Measurements from ENCODE around the gene IGFL2.
"Not testable (repeated sequence)": the region's sequence is repeated elsewhere in the genome, so short reads cannot be mapped to it uniquely, and the experiment has no call there.

Gene IGFL2

DNA sequence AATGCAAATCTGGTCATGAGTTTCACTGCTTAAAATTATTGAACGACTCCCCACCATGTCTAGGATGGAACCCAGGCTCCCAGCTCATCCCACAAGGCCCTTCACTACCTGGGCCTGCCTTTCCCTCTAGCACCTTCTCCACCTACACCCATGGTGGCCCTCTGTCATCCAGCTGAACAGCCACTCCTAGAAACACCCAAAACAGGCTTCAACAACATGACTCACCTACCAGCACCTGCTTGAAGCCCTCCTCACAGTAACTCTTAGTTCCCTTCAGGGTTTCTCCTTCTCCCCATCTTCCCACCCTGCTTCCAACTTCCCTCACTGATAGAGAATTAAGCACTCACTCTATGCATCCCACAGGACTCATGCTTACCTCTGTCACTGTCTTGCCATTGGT lies 6.6 kb upstream of the IGFL2 start:
- in situ Hi-C loops (cut with HindIII; ENCODE audit: low sequenced_read_pairs): no loop called here

GRCh38 chr19:46142294-46142693 lies 5.7 kb upstream of the IGFL2 start:
- in situ Hi-C loops (cut with HindIII; ENCODE audit: low sequenced_read_pairs): no loop called here

DNA sequence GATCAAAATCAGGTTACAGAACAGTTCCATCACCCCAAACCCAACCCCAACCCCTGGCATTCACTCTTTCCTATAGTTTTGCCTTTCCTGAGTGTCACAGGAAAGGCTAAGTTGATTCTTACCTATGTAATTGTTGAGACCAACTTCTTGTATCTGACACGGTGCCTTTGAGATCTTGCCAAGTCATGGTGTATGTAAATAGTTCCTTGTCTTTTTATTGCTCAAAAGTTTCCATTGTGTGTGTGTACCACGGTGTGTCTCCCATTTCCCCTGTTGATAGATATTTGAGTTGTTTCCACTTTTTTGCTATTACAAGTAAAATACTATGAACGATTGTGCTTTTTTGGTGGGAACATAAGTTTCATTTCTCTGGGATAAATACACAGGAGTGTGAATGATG lies 3.3 kb upstream of the IGFL2 start:
- in situ Hi-C loops (cut with HindIII; ENCODE audit: low sequenced_read_pairs): no loop called here

DNA sequence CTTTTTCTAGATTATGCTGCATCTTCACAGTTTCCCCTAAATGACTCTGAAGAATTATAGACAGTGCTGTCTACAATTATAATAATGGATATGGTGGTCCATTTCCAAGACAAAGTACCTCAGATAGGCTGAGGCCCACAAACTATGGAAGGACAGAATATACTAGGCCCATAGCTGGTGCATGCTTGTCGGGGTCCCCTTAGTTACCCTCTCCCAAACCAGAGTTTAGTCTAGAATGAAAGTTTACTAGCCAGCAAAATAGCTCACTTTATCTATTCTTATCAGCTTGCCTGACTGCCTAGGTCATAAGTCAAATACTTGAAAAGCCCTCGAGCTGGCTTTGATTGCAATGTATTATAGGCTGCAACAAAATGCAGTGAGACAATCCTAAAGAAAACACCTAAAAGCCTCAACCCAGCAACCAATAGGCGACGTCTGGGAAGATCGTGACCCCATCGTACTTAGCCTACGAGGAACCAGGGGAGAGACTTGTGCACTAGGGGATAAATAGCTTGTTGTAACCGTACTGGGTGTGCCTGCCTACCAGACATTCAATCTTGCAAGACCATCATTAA lies 785 bp upstream of the IGFL2 start:
- in situ Hi-C loops (cut with HindIII; ENCODE audit: low sequenced_read_pairs): no loop called here

DNA sequence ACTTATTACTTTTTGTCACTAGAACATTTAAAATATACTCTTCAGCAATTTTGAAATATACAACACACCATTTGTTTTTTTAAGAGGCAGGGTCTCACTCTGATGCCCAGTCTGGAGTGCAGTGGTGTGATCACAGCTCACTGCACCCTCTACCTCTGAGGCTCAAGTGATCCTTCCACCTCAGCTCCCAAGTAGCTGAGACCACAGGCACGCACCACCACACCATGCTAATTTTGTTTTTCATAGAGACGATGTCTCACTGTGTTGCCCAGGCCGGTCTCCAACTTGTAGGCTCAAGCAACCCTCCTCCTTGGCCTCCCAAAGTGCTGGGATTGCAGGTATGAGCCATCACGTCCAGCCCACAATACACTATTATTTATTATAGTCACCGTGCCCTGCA lies 2.6 kb downstream of the IGFL2 start:
- in situ Hi-C loops (cut with HindIII; ENCODE audit: low sequenced_read_pairs): no loop called here

DNA sequence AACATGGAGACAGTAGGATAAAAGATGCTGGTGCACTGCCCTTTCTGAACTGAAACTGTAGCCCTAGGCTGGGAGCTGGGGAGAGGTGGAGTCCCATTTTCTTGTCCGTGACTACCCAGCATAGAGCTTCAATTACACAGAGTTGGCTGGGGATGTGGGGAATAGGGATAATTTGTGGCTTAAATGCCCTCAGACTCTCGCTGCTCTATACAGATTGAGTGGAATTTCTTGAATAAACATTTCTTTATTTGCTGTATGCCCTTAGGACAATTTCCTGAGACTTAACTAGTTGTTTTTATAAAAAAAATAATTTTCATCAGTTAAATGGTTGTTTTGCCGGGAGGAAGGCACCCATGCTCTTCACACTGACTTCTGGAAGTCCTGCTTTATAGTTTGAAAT lies 7.2 kb downstream of the IGFL2 start:
- in situ Hi-C loops (cut with HindIII; ENCODE audit: low sequenced_read_pairs): no loop called here

DNA sequence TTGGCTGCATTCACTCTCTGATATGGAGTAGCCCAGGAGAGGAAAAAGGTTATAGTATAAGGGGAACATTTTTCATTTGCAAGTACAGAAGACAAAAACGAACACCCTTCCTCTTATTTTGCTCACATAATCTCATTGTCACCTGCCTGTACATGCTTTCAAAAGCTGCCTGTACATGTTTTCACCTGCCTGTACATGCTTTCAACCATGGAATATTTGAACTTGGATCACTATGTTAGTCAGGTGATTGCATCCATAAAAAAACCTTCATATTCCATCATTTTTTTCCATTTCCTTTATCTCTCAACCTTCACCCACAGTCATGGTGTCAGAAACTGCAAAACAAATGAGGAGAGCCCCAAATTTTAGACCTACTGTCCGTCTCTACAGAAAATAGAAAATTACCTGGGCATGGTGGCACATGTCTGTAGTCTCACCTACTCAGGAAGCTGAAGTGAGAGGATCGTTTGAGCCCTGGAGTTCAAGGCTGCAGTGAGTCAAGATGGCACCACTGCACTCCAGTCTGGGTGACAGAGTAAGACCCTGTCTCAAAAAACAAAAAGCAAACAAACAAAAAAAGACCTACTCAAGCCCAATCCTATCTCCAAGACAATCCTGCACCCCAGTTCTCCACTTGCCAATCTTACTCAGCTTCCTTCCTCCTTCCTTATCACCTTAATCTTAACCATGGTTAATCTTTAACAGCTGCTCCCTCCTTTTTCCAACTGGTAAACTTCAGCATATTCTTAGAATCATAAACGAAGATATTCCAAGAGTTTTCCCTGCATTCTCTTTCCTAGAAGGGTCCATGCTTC lies 11.6 kb downstream of the IGFL2 start:
- in situ Hi-C loops (cut with HindIII; ENCODE audit: low sequenced_read_pairs): no loop called here

DNA sequence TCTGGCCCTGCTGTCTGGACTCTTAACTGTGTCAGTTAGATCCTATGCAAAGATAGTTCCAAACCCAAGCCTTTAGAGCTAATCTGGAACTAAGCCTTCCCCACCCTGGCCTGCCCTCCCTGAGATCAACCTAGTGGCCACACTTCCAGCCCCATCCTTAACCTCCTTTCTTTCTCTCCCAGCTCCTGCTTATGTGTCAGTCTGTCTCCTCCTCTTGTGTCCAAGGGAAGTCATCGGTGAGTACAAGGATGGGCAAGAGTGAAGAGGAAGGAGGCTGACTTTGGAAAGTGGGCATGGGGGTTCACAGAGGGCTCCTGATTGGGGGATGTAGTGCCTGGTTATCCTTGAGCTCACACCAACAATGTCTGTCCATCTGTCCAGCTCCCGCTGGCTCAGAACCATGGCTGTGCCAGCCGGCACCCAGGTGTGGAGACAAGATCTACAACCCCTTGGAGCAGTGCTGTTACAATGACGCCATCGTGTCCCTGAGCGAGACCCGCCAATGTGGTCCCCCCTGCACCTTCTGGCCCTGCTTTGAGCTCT lies 12.3 kb downstream of the IGFL2 start:
- in situ Hi-C loops (cut with HindIII; ENCODE audit: low sequenced_read_pairs): no loop called here

DNA sequence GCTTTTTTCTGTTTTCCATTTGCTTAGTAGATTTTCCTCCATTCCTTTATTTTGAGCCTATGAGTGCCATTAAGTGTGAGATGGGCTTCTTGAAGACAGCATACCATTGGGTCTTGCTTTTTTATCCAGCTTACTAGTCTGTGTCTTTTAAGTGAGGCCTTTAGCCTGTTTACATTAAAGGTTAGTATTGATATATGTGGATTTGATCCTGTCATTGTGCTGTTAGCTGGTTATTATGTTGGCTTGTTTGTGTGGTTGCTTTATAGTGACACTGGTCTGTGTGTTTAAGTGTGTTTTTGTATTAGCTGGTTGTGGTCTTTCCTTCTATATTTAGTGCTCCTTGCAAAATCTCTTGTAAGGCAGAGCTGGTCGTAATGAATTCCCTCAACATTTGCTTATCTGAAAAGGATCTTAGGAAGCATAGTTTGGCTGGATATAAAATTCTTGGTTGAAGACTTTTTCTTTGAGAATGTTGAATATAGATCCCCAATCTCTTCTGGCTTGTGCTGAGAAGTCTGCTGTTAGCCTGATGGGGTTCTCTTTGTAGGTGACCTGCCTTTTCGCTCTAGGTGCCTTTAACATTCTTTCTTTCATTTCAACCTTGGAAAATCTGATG lies 13.7 kb downstream of the IGFL2 start:
- in situ Hi-C loops (cut with HindIII; ENCODE audit: low sequenced_read_pairs): not testable (repeated sequence)

DNA sequence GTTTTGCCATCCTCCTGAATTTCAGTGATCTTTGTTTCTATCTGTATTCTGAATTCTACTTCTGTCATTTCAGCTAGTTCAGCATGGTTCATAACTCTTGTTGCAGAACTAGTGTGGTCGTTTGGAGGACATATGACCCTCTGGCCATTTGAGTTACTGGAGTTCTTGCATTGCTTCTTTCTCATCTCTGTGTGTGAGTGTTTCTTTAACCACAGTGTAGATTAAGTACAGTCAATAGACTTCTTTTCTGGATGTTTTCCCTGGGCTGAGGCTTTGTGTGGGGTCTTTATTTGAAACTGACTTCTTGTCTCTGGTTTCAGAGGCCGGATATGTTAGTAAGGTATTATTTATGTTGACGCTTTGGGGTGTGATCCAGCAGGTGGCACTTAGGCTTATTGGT lies 14.7 kb downstream of the IGFL2 start:
- in situ Hi-C loops (cut with HindIII; ENCODE audit: low sequenced_read_pairs): no loop called here

DNA sequence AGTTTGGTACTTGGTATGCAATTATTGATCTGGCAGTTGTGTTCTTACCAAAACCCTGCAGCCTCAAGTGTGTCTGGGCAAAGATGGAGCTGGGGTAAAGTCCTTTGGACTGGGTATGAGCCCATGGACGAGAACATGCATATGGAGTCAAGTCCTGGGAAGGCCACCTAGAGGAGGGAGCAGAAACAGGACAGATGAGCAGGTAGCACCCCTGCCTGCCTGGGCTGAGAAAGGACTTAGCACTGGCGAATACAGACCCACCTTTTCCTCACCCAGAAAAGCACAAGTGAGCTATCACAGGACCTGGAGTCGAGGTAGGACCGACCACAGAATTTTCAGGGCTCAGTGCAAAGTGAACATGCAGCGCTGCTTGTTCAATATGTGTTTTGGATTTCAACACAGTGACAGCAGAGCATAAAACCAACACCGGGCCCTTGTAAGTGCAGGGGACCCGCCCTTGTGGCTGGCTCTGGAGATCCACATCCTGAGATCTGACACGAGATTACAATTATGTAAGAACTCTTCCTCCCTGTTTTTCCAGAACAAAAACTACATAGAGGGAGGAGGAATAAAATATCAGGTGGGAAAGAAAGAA lies 25.9 kb downstream of the IGFL2 start:
- in situ Hi-C loops (cut with HindIII; ENCODE audit: low sequenced_read_pairs): no loop called here

DNA sequence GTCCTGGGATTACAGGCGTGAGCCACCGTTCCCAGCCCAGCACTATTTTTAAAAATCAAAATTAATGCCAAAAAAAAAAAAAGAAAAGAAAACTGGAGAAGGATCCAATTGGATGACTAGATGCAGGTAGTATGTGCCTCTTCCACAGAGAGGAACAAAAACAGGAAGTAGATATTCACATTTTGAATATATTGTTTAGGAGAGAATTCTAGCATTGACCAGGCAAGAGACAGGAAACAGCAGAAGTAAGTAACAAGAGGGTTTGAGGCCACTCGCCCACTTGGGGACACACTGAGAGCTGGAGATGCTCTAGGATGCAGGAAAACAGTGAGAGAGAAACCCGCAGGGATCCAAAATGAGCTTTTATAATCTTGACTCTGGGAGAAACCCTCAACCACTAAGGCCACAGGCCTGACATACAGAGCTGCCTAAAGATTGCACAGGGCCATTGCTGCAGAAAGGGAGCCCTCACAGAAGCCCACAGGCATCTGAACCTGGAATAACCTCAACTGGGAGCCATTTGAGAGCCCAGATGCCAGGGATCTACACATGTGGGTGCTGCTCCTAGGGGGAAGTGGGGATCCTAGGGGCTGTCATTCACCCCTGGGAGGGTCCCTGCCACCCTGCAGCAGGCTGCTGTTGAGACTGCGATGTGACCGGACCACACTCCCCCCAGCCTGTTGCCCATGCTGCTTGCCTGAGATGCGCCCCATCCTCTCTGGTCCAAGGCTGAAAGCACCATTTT lies 28.2 kb downstream of the IGFL2 start:
- in situ Hi-C loops (cut with HindIII; ENCODE audit: low sequenced_read_pairs): no loop called here

- in situ Hi-C loops (cut with HindIII; ENCODE audit: low sequenced_read_pairs): no loop called here
These were observed 31.2 kb downstream of the IGFL2 start for GRCh38 chr19:46179076-46179759.

DNA sequence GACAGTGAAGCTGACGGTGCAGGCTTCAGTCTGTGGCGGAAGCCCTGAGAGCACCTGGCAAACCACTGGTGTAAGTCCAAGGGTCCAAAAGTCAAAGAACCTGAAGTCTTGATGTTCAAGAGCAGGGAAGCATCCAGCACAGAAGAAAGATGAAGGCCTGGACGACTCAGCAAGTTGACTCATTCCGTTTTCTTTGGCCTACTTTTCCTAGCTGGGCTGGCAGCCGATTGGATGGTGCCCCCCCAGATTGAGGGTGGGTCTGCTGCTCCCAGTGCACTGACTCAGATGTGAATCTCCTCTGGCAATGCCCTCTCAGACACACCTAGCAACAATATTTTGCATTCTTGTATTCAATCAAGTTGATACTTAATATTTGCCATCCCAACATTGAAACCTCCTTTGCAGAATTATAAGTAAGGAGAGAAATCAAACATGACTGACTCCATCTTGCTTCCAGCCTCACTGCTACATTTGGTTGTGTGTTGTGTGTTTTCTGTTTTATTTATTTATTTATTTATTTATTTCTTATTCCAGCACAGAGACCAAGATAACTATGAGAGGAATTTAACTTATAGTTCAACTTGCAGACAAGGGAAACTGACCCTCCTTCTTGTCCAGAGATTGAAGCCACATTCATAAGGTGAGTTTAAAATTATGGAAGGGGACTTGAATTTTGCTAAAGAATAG lies 32.8 kb downstream of the IGFL2 start:
- in situ Hi-C loops (cut with HindIII; ENCODE audit: low sequenced_read_pairs): no loop called here

DNA sequence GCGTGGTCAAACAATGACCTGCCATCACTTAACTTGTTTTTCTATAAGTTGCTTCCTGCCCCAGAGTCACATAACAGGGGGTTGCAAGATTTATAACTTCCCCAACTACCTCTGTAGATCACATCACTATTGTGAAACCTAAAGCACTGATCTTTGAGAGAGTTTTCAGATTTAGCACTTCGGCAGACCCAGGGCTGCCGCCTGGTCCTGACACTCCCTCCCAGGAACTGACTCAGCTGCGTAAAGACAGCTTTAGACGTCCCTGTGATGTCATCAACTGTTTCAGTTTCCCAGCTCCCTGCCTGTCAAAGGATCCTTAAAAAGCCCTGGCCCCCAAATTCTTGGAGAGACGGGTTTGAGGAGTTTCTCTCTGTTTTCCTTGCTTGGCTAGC lies 33.3 kb downstream of the IGFL2 start:
- in situ Hi-C loops (cut with HindIII; ENCODE audit: low sequenced_read_pairs): no loop called here

DNA sequence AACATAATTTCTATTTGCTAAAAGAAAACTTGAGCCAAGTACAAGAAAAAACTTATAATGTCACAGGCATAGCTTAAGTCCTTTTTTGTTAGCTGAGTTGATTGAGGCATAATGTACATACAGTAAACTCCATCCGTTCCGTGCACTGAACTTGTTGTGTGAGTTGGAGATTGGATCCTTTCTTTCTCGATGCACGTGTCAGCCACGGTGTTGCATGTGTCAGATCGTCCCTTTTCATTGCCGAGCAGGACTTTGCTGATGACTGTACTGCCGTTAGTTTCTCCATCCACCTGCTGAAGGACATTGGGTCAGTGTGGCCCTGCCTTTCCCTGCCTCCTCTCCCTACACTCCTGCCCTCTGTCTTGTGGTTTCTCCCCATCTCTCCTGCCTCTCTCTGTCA lies 34.4 kb downstream of the IGFL2 start:
- in situ Hi-C loops (cut with HindIII; ENCODE audit: low sequenced_read_pairs): no loop called here

DNA sequence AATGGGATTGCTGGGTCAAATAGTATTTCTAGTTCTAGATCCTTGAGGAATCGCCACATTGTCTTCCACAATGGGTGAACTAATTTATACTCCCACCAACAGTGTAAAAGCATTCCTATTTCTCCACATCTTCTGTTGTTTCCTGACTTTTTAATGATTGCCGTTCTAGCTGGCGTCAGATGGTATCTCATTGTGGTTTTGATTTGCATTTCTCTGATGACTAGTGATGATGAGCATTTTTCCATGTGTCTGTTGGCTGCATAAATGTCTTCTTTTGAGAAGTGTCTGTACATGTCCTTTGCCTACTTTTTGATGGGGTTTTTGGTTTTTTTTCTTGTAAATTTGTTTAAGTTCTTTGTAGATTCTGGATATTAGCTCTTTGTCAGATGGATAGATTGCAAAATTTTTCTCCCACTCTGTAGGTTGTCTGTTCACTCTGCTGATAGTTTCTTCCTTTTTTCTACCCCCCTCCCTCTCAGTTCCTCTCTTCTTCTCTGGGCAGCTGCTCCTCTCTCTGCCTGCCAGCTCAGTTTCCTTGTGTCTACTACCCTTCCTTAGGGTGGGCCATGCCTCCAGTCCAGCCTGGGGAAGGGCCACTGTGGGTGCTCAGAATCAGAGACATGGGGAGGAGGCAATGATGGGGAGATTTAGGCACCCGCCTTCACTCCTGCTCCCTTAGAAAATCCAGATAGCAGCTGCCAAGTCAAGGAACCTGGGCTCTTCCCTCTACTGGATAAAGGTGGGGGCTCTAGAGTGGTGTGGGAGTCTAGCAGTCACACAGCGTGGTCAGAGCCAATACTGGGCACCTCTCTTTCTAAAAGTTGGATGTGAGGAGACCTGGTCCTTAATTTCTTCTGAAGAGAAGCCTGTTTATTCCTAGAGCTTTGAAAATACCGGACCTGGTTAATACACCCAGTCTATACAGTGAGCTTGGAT lies 37.0 kb downstream of the IGFL2 start:
- in situ Hi-C loops (cut with HindIII; ENCODE audit: low sequenced_read_pairs): not testable (repeated sequence)

GRCh38 chr19:46186101-46186716 lies 38.2 kb downstream of the IGFL2 start:
- in situ Hi-C loops (cut with HindIII; ENCODE audit: low sequenced_read_pairs): no loop called here
